Neural cell (in vitro differentiated cells): ENCODE measurements around the gene ROR2. TPM values are rescaled to one million over a fixed set of nuclear protein-coding genes. Genes with fewer than 3 reads are reported as not detected.
"Not testable (repeated sequence)": the region's sequence is repeated elsewhere in the genome, so short reads cannot be mapped to it uniquely, and the experiment has no call there.

Experiments
- H2AFZ ChIP-seq: fragments of 200-600, 300-800 bp; sonication (generic), shearing (Covaris generic); 2 replicates; pipeline ENCODE4 v1.6.0; 2014; ENCODE audit warnings: low read depth, mild to moderate bottlenecking, antibody characterized with exemption, low read length, moderate library complexity
- H3F3A ChIP-seq: fragments of 200-600 bp; shearing (Covaris generic); 2 replicates; pipeline ENCODE4 v1.6.1; 2016; ENCODE audit warnings: mild to moderate bottlenecking, moderate library complexity, mixed read lengths, antibody characterized with exemption, low read length; ENCODE audit not compliant: insufficient read depth, poor library complexity, severe bottlenecking
- H3K27ac ChIP-seq: fragments of 200-600, 300-800 bp; sonication (generic), shearing (Covaris generic); 2 replicates; pipeline ENCODE4 v1.5.1; 2014; ENCODE audit warnings: mild to moderate bottlenecking, low read length, moderate library complexity
- H3K27me3 ChIP-seq: fragments of 300-800, 200-600 bp; sonication (generic), shearing (Covaris generic); 2 replicates; pipeline ENCODE4 v1.6.0; 2014; ENCODE audit warnings: mild to moderate bottlenecking, low read depth, low read length, moderate library complexity; ENCODE audit not compliant: insufficient read depth
- H3K36me3 ChIP-seq: fragments of 300-800, 200-600 bp; sonication (generic), shearing (Covaris generic); 2 replicates; pipeline ENCODE4 v1.5.1; 2014; ENCODE audit warnings: mild to moderate bottlenecking, antibody characterized with exemption, low read length, moderate library complexity; ENCODE audit not compliant: insufficient read depth
- H3K4me2 ChIP-seq: fragments of 300-800, 200-600 bp; sonication (generic), shearing (Covaris generic); 2 replicates; pipeline ENCODE4 v1.6.0; 2014; ENCODE audit warnings: mild to moderate bottlenecking, low read length
- H3K4me3 ChIP-seq: fragments of 300-800, 200-600 bp; sonication (generic), shearing (Covaris generic); 2 replicates; pipeline ENCODE4 v1.5.1; 2014; ENCODE audit warnings: mild to moderate bottlenecking, low read length, moderate library complexity
- H3K79me2 ChIP-seq: fragments of 200-600 bp; shearing (Covaris generic); replicated peaks from 2 replicates; pipeline ENCODE4 v1.6.0; 2014; ENCODE audit warnings: mild to moderate bottlenecking, low read length, moderate library complexity; ENCODE audit not compliant: insufficient read depth
- H3K9ac ChIP-seq: fragments of 300-800, 200-600 bp; sonication (generic), shearing (Covaris generic); 2 replicates; pipeline ENCODE4 v1.6.1; 2016; ENCODE audit warnings: mild to moderate bottlenecking, low read length, mixed read lengths
- H3K9me2 ChIP-seq: fragments of 200-600 bp; shearing (Covaris generic); 2 replicates; pipeline ENCODE4 v1.6.1; 2016; ENCODE audit warnings: mild to moderate bottlenecking, low read length, mixed read lengths; ENCODE audit not compliant: insufficient read depth
- H3K9me3 ChIP-seq: fragments of 200-600, 300-800 bp; sonication (generic), shearing (Covaris generic); 2 replicates; pipeline ENCODE4 v1.6.1; 2016; ENCODE audit warnings: mild to moderate bottlenecking, mixed run types, low read length, moderate library complexity, mixed read lengths
- H4K20me1 ChIP-seq: fragments of 200-600 bp; shearing (Covaris generic); 2 replicates; pipeline ENCODE4 v1.6.1; 2016; ENCODE audit warnings: mild to moderate bottlenecking, mixed run types; ENCODE audit not compliant: insufficient read depth
- EP300 ChIP-seq: fragments of 450-650 bp; conservative IDR thresholded peaks from 2 replicates; pipeline ENCODE4 v1.6.1; 2014; ENCODE audit warnings: antibody characterized with exemption, mild to moderate bottlenecking, moderate library complexity; ENCODE audit not compliant: poor library complexity, severe bottlenecking
- EZH2 ChIP-seq: fragments of 200-600, 300-800 bp; shearing (Covaris generic), sonication (generic); IDR thresholded peaks from 2 replicates; pipeline ENCODE4 v1.6.1; 2014; ENCODE audit warnings: antibody characterized with exemption, low read length, borderline replicate concordance, mild to moderate bottlenecking; ENCODE audit not compliant: insufficient read depth, poor library complexity, severe bottlenecking
- MXI1 ChIP-seq: fragments of 450-650 bp; conservative IDR thresholded peaks from 2 replicates; pipeline ENCODE4 v1.6.1; 2014; ENCODE audit warnings: antibody characterized with exemption, mild to moderate bottlenecking; ENCODE audit not compliant: poor library complexity, severe bottlenecking
- POLR2AphosphoS5 ChIP-seq: IDR thresholded peaks from 2 replicates; pipeline ENCODE4 v1.6.1; 2012
- RAD21 ChIP-seq: fragments of 450-650 bp; conservative IDR thresholded peaks from 2 replicates; pipeline ENCODE4 v1.6.1; 2014; ENCODE audit warnings: antibody characterized with exemption, mild to moderate bottlenecking, moderate library complexity
- REST ChIP-seq: IDR thresholded peaks from 2 replicates; pipeline ENCODE4 v1.6.1; 2012; ENCODE audit warnings: borderline replicate concordance
- SMC3 ChIP-seq: fragments of 450-650 bp; conservative IDR thresholded peaks from 2 replicates; pipeline ENCODE4 v1.6.1; 2014; ENCODE audit warnings: antibody characterized with exemption, mild to moderate bottlenecking, moderate library complexity; ENCODE audit not compliant: poor library complexity
- TAF1 ChIP-seq: IDR thresholded peaks from 2 replicates; pipeline ENCODE4 v1.6.1; 2012; ENCODE audit warnings: low read depth
- polyA plus RNA-seq: library from polyadenylated mRNA; depleted of rRNA; stranded (reverse); fragments of >200 nt; gene quantifications from 2 replicates; pipeline ENCODE4 v1.2.3, GENCODE V29; 2014
- TF ChIP-seq, protein P1 (sequence below): fragments of 450-650 bp; IDR thresholded peaks from 2 replicates; pipeline ENCODE4 v1.5.1; 2014; ENCODE audit warnings: antibody characterized with exemption, mild to moderate bottlenecking, moderate library complexity; ENCODE audit not compliant: poor library complexity, severe bottlenecking

The ROR2 gene
- polyA plus RNA-seq, 1 donor from 2014 or later = 0.33 TPM

DNA sequence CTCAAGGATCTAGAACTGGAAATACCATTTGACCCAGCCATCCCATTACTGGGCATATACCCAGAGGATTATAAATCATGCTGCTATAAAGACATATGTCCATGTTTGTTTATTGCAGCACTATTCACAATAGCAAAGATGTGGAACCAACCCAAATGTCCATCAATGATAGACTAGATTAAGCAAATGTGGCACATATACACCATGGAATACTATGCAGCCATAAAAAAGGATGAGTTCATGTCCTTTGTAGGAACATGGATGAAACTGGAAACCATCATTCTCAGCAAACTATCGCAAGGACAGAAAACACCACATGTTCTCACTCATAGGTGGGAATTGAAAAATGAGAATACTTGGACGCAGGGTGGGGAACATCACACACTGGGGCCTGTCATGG lies 336.0 kb downstream of the ROR2 start:
- not testable (repeated sequence) for H3K36me3 ChIP-seq, H3K9me2 ChIP-seq, H3K4me3 ChIP-seq, H3K27ac ChIP-seq, H3K79me2 ChIP-seq, H3K27me3 ChIP-seq, H3K9ac ChIP-seq, H3K9me3 ChIP-seq, H2AFZ ChIP-seq, H3F3A ChIP-seq, H4K20me1 ChIP-seq, H3K4me2 ChIP-seq

DNA sequence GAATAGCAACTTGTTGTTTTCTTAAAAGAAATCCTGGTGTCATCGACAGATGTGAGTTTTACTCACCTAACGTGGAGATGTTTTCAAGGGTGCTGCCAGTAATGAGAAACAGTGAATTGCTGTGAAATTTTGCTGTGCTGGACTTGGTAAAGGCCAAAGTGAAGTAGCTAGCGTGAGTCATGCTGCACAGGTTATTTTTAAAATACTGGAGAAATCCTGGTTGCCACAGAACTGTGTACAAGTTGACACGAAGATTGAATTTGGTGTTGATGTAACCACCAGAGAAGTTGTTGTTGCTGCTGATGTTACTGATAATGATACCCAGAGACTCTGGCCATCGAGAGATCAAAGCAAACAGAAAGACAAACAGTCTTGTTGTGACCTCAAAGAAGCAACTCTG lies 338.4 kb downstream of the ROR2 start:
- H2AFZ ChIP-seq = no peak overlapping the region
- H3K9me2 ChIP-seq = no peaks in the 10 kb centered on the region
- H3K9ac ChIP-seq = no peak overlapping the region
- TF ChIP-seq EP300 (no peak), SMC3 (no peak), EZH2 (no peak), POLR2AphosphoS5 (no peak), TAF1 (no peak), MXI1 (no peak), REST (no peak), RAD21 (no peak)
- TF ChIP-seq, protein P1, sequence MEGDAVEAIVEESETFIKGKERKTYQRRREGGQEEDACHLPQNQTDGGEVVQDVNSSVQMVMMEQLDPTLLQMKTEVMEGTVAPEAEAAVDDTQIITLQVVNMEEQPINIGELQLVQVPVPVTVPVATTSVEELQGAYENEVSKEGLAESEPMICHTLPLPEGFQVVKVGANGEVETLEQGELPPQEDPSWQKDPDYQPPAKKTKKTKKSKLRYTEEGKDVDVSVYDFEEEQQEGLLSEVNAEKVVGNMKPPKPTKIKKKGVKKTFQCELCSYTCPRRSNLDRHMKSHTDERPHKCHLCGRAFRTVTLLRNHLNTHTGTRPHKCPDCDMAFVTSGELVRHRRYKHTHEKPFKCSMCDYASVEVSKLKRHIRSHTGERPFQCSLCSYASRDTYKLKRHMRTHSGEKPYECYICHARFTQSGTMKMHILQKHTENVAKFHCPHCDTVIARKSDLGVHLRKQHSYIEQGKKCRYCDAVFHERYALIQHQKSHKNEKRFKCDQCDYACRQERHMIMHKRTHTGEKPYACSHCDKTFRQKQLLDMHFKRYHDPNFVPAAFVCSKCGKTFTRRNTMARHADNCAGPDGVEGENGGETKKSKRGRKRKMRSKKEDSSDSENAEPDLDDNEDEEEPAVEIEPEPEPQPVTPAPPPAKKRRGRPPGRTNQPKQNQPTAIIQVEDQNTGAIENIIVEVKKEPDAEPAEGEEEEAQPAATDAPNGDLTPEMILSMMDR = no peak
- no peaks in the 10 kb centered on the region for H3K79me2 ChIP-seq
- no peaks in the 10 kb centered on the region for H3K27me3 ChIP-seq
- no peaks in the 10 kb centered on the region for H3K36me3 ChIP-seq
- no peak overlapping the region for H3K4me3 ChIP-seq
- H3K9me3 ChIP-seq = no peaks in the 10 kb centered on the region
- no peak overlapping the region for H3K4me2 ChIP-seq
- H3K27ac ChIP-seq = no peak overlapping the region
- H3F3A ChIP-seq = no peaks in the 10 kb centered on the region
- H4K20me1 ChIP-seq = no peaks in the 10 kb centered on the region

- no peaks in the 10 kb centered on the region for H3K79me2 ChIP-seq
Observed at GRCh38 chr9:91606255-91606995, 343.6 kb downstream of the ROR2 start.

More at GRCh38 chr9:91606255-91606995, 343.6 kb downstream of the ROR2 start:
- Histone ChIP-seq H3K9ac (no peak overlapping the region), H3K9me2 (no peaks in the 10 kb centered on the region), H3K4me3 (no peak overlapping the region), H2AFZ (no peak overlapping the region), H3K27me3 (no peaks in the 10 kb centered on the region), H3K4me2 (no peak overlapping the region), H3K9me3 (no peaks in the 10 kb centered on the region), H3K27ac (no peak overlapping the region), H3F3A (no peaks in the 10 kb centered on the region), H4K20me1 (no peaks in the 10 kb centered on the region), H3K36me3 (no peaks in the 10 kb centered on the region)
- TF ChIP-seq SMC3 (no peak), MXI1 (no peak), RAD21 (no peak), POLR2AphosphoS5 (no peak), REST (no peak), TAF1 (no peak), EZH2 (no peak), EP300 (no peak)
- TF ChIP-seq, protein P1 = no peak
